Myocyte (in vitro differentiated cells): Measurements from ENCODE around the gene CCDC92B. TPM values are rescaled to one million over a fixed set of nuclear protein-coding genes. Genes with fewer than 3 reads are reported as not detected.

Experiments
- DNase-seq: peaks from one replicate; pipeline ENCODE4 v3.0.0-alpha.2; 2012; ENCODE audit warnings: low read depth
- total RNA-seq: library from RNA; depleted of rRNA; stranded (reverse); fragments of >200 nt; gene quantifications from 2 replicates; pipeline ENCODE4 v1.2.3, GENCODE V29; 2014

Gene CCDC92B
- total RNA-seq, 1 donor from 2014 or later: not detected

DNA sequence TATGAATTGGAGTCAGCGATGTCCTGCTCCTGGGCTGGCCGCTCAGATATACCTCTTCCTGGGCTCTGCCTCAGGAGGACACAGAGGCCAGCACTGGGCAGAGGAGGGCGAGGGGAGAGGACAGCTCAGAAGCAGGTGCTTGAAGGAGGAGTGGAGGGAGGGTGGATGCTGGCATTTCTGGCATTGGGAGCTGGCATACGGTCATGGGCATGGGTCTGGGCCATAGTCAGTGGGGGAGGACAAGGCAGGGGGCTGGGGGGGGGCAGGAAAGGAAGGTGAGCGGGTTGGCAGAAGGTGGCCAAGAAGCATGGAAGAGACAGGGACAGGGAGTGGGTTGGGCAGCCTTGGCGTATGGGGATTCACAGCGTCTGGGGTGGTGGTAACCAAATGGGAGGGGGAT lies 30.1 kb upstream of the CCDC92B start:
- no peak for DNase-seq

DNA sequence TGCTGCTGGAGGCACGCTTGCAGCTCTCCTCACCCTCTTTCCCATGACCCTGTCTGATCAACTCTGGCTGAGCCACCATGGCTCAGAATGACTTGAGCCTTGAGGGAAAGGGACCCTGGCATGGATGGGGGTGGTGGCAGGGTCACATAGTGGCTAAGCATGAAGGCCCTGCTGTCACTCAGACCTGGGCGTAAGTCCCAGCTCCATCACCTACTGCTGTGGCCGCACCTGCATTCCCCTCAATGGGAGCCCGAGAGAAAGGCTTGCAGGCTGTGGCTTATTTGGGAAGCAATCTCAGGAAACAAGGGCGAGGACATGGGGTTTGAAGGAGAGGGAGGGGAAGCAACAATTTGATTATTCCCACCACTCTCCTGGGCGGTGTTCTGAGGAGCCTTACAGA lies 29.0 kb upstream of the CCDC92B start:
- DNase-seq: no peak

DNA sequence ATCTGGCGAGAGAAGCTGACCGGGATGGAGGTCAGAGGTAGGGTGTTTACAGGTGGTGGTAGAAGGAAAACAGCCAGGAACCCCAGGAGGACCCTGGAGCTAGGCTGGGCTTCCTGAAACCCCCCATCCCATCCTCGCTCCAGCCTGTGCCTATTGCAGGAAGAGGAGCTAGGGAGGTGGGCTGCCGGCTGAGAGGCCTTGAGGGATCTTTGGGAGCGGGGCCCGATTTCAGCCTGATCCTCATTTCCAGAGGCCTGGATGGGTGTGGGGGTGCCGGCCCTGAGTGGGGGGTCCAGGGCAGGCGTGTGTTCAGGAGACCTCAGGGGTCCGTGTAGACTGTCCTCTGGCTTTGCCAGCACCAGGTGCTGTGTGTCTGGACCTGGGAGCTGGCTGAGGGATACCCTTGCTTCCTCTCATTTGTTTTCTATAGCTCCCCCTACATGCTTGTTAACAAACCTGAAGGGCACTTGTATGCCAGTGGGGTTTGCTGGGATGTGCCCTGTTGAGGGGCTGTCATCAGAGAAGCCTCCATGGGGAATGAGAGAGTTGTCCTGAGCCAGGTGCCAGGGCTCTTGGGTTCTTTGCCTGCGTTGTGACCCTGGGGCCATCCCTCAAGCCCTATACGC lies 27.9 kb upstream of the CCDC92B start:
- DNase-seq: no peak

DNA sequence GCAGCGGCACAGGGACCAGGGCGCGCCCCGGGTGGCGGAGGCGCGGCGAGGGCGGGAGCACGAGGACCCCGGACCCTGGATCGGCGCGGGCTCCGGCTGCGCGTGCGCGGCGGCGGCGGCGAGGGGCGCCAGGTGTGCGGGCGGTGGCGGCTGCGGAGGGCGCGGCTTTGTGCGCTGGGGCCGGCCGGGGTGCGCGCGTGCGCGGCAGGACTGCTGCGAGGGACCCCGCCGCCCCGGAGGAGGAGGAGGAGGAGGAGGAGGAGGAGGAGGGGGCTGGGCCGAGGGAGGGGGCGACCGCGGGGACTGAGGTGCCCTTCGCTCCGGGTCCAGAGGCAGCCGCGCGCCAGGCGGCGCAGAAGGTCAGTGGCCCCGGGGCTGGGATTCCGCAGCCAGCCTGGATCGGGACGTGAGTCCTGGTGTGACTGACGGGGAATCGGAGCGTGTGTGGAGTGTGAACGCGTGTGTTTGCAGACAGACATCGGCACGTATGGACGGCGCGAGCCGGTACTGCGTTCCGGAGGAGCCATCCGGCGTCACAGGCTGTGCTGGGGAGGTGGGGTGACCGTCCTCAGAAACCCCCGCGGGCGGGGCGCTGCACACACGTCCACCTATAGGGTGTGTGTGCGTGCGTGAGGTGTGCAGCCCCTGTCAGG lies 27.3 kb upstream of the CCDC92B start:
- DNase-seq: no peak

DNA sequence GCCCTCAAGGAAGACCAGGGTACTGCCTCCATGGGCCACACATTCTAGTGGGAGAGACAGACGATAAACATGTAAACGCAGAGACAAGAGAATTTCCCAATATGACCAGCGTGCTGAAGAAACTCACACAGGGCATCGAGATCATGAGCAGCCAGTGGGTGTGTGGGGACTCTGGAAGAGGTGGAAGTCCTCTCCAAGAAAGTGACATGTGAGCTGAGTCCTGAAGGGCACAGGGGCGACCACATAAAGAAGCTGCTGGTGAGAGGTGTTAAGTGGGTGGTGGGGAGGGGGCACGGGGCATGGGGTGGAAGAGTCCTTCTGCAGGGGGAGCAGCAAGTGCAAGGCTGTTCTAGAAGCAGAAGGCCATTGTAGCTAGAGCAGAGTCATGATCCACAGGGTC lies 25.8 kb upstream of the CCDC92B start:
- no peak for DNase-seq

DNA sequence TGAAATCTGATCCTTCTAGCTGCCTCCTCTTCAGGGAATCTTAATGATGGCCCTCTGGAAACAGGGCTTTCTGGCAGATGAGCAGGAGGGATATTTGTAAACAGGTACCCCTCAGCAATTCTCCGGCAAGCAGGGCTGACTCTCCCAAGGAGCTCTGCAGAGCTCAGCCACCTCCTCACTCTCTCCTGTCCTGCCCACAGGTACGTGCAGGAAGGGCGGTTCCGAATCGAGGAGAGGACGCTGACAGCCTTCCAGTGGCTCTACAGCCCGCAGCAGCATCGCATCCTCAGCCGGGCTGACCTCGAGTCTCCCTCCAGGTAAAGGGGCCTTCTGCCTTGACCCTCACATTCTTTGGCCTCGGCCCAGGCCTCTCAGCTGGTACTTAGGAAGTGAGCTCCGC lies 20.7 kb upstream of the CCDC92B start:
- DNase-seq: no peak

- no peak for DNase-seq
These were observed 9.4 kb upstream of the CCDC92B start for GRCh38 chr17:2758870-2759269.

DNA sequence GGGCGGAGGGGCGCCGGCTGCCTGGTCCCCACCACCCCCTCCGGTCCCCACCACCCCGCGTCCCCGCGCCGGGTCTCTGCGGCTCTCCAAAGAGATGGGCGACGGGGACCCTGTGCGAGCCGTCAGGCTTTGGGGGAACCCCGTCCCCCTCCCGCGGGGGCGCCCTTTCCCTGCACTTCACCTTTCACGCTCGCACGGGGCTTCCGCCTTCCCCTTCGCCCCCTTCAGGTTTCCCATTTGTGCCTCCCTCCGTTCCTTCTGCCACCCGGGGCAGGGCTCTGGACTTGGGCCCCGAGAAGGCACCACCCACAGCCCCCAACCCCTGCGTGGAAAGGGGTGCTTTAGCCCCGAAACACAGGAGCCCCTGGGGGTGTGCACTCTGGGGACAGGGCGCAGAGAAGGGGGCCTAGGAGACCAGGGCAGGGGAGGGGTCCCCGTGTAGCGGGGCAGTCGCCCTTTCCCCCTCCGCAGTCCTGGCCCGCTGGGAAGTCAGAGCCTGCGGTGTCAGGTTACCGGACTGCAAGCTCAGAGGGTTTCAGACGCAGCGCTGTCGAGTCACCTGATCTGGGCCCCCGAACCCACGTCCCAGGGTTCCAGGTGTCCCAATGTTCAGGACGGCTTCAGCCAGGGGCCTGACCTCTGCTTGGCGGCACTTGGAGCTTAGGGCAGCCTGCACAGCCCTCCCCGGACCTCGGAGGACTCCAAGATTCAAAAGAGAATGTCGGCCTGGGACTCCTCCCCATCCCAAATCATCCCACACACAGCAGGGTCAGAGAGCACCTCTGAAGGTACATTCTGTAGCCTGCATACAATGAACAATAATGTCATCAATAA lies 6.7 kb upstream of the CCDC92B start:
- no peak for DNase-seq

GRCh38 chr17:2751491-2751890 lies 2.0 kb upstream of the CCDC92B start:
- no peak for DNase-seq

DNA sequence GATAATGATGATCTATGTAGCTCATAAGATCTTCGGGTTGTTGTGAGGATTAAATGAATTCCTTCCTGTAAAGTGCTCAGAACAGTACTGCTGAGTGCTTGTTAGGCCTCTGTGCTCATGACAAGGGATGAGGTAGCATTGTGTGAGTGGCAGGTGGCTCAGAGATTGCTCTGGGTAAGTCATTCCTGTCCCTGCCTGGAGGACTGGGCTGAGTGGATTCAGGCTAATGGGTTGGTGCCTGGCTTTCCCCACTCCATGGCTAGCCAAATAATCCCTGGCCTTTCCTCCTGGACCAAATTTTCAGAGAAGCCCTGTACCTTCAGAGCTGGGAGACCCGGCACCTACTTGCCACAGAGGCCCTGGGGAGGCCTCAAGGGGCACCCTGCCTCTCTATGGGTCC lies 1.3 kb upstream of the CCDC92B start:
- DNase-seq: no peak

- peak; percentile 72 for DNase-seq
These were observed 331 bp upstream of the CCDC92B start for GRCh38 chr17:2749784-2750181.

DNA sequence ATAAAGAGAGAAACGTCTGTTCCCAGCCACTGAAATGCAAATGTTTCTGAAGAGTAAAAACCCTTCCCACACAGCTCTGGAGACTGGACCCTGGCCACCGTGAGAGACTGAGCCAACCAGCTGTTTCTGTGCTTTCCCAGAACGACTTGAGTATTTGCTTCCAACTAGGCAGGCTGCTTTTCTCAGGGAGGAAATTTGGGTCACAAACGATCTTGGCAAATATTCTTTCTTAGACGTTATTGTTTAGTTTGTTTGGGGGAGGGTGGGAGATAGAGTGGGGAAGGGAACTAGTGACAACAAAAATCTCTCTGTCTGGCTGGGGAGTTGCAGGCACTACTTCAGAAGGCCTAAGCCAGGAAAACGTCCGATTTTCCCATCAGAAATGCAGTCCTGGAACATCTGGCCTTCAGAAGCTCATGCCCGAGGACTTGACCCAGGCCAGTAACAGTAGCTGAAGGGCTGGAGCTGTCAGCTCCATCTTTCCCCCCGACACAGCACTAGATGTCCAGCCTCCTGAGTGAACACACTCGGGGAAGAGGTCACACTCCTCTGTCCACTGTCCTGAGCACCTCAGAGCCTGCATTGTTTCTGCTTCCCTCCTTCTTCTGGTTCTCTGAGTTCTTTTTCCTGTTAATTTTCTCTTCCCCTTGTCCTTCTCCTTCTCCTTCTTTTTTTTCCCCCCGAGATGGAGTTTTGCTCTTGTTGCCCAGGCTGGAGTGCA lies 4.0 kb downstream of the CCDC92B start:
- DNase-seq: no peak

DNA sequence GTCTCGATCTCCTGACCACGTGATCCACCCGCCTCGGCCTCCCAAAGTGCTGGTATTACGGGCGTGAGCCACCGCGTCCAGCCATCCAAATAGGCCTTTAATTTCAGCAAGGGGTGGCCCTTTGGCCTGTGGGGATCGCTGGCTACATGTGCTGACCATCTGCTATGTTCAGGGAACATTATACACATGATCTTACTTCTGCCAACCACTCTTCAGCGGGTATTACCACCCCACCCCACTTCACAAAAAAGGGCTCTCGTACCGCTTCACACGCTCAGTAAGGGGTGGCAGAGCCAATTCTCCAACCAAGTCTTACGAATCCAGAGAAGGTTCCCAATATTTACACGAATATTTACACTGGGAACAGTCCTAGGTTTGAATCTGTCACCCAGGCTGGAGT lies 11.8 kb downstream of the CCDC92B start:
- no peak for DNase-seq

DNA sequence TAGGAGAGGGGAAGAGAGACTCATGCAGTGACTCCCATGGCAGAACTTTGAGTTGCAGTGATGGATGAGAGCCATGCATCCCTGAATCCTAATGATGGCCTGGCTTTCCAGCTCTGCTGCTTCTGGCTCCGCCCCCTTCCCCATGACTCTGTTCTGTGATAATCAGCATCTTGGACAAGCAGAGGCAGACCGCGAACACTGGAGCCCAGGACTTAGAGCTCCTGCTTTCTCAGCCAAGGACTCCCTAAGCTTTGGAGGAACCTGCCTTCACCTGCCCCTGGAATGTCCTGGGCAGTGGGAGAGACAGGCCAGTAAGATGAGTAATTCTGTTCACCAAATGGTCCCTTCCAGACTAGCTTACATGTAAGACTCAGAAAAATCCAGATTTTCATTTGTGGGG lies 12.5 kb downstream of the CCDC92B start:
- no peak for DNase-seq

- no peak for DNase-seq
These were observed 13.6 kb downstream of the CCDC92B start for GRCh38 chr17:2735896-2736295.

DNA sequence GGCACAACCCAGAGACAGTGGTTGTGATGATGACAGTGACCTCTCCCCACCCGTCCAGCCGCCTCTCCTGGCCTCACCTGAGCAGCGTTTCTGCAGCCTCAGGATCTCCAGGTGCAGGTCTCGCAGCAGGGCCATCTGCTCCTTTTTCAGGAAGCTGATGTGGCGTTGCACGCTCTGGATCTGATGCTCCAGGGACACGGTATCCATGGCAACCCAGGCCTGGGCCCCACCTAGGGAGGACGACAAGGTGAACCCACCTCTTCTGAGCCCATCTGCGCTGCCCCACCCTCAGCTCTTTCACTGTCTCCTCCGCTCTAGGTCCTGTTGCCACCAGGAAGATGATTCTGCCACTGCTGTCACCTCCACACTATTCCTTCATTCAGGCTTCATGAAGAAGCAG lies 14.5 kb downstream of the CCDC92B start:
- DNase-seq: no peak

GRCh38 chr17:2731807-2732206 lies 17.6 kb downstream of the CCDC92B start:
- no peak for DNase-seq

DNA sequence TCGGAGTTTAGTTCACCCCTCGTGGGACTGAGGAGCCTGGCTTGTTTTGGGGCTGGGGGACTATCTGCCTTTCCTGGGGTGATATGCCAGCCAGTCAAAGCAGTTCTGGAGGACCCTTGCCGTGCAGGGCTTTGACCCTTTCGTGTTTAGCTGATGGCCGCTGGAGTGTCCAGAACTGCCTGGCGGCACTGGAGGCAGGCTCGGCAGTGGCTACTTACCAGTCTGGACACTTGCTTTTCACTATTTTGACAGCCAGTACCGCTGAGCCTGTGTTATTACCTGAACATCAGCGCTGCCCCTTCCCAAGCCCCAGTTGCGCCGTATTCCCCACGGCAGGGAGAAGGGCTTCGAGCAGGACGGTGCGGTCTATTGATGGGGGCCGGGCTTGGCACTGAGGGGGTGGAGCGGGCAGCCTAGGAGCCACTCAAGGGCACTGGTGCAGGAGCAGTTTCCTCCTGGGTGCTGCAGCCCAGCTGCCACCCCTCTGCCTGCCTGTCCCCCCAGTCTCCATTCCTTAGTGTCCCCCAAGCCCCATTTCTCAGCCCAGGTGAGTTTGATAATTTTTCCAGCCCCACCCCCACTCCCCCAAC lies 18.6 kb downstream of the CCDC92B start:
- no peak for DNase-seq

DNA sequence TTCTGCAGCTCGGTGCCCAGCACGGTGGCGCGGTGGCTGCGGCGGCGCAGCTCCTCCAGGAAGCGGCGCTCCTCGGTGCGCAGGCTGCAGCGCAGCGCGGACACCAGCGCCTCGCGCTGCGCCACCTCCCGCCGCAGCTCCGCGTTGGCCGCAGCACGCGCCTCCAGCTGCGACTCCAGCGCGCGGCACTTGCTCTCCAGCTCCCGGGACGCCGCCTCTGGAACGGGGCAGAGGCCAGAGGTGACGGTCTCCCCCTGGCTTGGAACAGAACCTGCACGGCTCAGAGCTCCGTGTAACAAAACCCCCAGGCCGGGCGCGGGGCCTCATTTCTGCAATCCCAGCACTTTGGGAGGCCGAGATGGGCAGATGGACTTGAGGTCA lies 24.7 kb downstream of the CCDC92B start:
- no peak for DNase-seq

DNA sequence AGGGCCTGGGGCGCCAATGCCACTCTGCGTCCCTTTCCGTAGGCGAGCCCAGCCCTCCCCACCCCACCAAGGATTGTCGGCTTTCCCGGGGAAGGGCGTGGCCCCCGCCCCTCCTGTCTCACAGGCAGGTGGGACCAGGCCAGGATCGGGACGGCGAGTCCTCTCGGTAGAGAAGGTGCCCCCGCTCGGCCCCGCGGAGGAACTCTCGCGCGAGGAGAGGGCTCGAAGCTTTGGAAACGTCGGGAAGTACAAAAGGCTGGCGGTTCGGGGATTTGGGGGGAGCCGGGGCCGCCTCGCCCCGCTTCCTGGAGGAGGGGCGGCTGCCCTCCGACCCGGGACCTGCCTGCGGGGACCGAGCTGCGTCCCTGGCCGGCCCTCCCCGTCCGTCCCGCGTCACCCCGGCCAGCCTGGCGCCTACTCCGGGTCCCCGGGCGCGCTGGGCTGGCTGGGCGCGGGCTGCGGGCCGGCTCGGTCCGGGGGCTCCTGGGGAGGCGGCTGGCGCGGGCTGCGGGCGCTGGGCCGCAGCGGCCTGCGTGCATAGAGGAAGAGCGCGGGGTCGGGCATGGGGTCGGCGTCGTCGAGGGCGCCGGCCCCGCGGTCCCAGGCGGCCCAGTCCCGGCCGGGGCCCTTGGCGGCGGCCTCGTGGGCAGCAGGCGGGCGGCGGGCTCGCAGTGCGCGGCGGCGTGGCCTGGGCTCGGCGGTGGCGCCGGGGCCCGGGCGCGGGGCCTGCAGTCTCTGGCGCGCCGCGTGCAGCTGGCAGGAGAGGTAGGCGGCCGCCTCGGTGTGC lies 25.3 kb downstream of the CCDC92B start:
- DNase-seq: no peak

DNA sequence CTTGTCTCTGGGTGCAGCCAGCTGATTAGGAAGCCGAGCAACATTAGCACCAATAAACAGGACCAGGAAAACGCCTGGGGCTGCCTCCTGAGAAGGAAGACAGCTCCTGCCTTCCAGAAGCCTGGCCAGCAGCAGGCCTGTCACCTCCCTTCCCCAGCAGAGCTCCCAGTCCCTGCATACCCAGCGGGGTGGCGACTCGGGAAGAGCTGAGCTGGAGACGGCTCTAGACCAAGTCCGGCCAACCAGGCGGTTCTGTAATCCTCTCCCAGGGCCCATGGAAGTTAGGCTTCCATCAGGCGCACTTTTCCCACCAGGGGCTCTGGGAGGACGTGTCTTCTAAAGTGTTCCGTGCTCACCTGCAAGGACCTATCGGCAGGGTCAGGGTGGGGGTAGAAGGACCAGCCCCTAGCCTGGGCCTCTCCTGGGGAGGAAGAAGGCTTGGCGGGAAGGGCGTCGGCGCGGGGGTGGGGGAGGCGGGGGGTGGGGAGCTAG lies 25.9 kb downstream of the CCDC92B start:
- DNase-seq: no peak
